ENCODE data around the gene EPHA6.

GRCh38 chr3:96813134-96813819, 1.1 kb upstream of the EPHA6 start:
- TF ChIP-seq POLR2AphosphoS5 (IDR thresholded peaks at IDR 0.05; ENCODE audit: low read depth, low read length) = no peak
- no peak for TF ChIP-seq TAF1 (IDR thresholded peaks at IDR 0.05; ENCODE audit: low read depth, low read length)
- no peak for TF ChIP-seq POLR2A (IDR thresholded peaks at IDR 0.05; ENCODE audit: low read depth, low read length)
- TF ChIP-seq PAX5 (IDR thresholded peaks at IDR 0.05; ENCODE audit: insufficient read depth, low read length, severe bottlenecking) = no peak
